ENCODE results near the gene FBLIM1.

Gene FBLIM1

GRCh38 chr1:15726508-15726907 is 32.1 kb upstream of the FBLIM1 start:
- no peak for DNase-seq
- Histone ChIP-seq H3K9me3 (ENCODE audit: control insufficient read depth, low read length) (no peaks in the 10 kb centered on the region), H3K27me3 (ENCODE audit: control insufficient read depth in 1 of 2, insufficient read depth in 1 of 2, low read length in 2 of 2) (no peaks in the 10 kb centered on the region), H2BK120ac (ENCODE audit: low read depth, low read length) (no peak overlapping the region), H3K18ac (ENCODE audit: low read depth in 1 of 2, low read length in 2 of 2) (no peak overlapping the region), H2AK5ac (ENCODE audit: low read length, severe bottlenecking) (no peak overlapping the region), H3K9ac (ENCODE audit: low read length) (no peak overlapping the region), H3K4me3 (ENCODE audit: insufficient read depth in 1 of 2, low read depth in 1 of 2, low read length in 2 of 2) (no peak overlapping the region), H3K4me2 (ENCODE audit: low read length, poor library complexity, severe bottlenecking) (no peak overlapping the region), H4K8ac (ENCODE audit: low read length) (no peak overlapping the region), H3K27ac (ENCODE audit: low read length, poor library complexity, severe bottlenecking) (no peak overlapping the region), H3K14ac (ENCODE audit: low read length in 2 of 2) (no peak overlapping the region), H3K4me1 (ENCODE audit: control insufficient read depth, insufficient read depth, low read depth, low read length) (peaks cover 3% of the 10 kb centered on the region), H2BK12ac (ENCODE audit: low read length in 2 of 2) (no peak overlapping the region), H3K4ac (ENCODE audit: low read depth in 1 of 2, low read length in 2 of 2) (no peak overlapping the region), H3K23ac (ENCODE audit: low read length in 2 of 2) (no peak overlapping the region), H3K79me1 (replicated peaks; ENCODE audit: low read length, poor library complexity, severe bottlenecking) (peaks cover 3% of the 10 kb centered on the region), H2BK5ac (ENCODE audit: low read depth, low read length, poor library complexity, severe bottlenecking) (no peak overlapping the region), H2AFZ (ENCODE audit: low read depth, low read length) (no peak overlapping the region), H4K91ac (ENCODE audit: low read length) (no peak overlapping the region), H3K36me3 (ENCODE audit: control insufficient read depth in 1 of 2, insufficient read depth in 2 of 2, low read depth in 1 of 2, low read length in 2 of 2) (peaks cover 84 to 87% of the 10 kb centered on the region in 2 experiments), H2BK15ac (ENCODE audit: low read depth, poor library complexity, severe bottlenecking) (no peak overlapping the region)
- 96% methylated on average over 9 of the region's 9 CpGs for WGBS

GRCh38 chr1:15727021-15727420 is 31.6 kb upstream of the FBLIM1 start:
- H2BK15ac ChIP-seq (ENCODE audit: low read depth, poor library complexity, severe bottlenecking): no peak overlapping the region
- no peak overlapping the region for H3K9ac ChIP-seq (ENCODE audit: low read length)
- H3K14ac ChIP-seq (ENCODE audit: low read length in 2 of 2): no peak overlapping the region
- no peak overlapping the region for H2AFZ ChIP-seq (ENCODE audit: low read depth, low read length)
- no peak overlapping the region for H2BK120ac ChIP-seq (ENCODE audit: low read depth, low read length)
- H3K23ac ChIP-seq (ENCODE audit: low read length in 2 of 2): no peak overlapping the region
- DNase-seq: no peak
- no peak overlapping the region for H2AK5ac ChIP-seq (ENCODE audit: low read length, severe bottlenecking)
- no peak overlapping the region for H3K18ac ChIP-seq (ENCODE audit: low read depth in 1 of 2, low read length in 2 of 2)
- H3K36me3 ChIP-seq (ENCODE audit: control insufficient read depth in 1 of 2, insufficient read depth in 2 of 2, low read depth in 1 of 2, low read length in 2 of 2): peaks cover 87 to 88% of the 10 kb centered on the region in 2 experiments
- peaks cover 3% of the 10 kb centered on the region for H3K4me1 ChIP-seq (ENCODE audit: control insufficient read depth, insufficient read depth, low read depth, low read length)
- no peaks in the 10 kb centered on the region for H3K27me3 ChIP-seq (ENCODE audit: control insufficient read depth in 1 of 2, insufficient read depth in 1 of 2, low read length in 2 of 2)
- no peak overlapping the region for H3K4ac ChIP-seq (ENCODE audit: low read depth in 1 of 2, low read length in 2 of 2)
- H2BK5ac ChIP-seq (ENCODE audit: low read depth, low read length, poor library complexity, severe bottlenecking): no peak overlapping the region
- H2BK12ac ChIP-seq (ENCODE audit: low read length in 2 of 2): no peak overlapping the region
- no peak overlapping the region for H4K8ac ChIP-seq (ENCODE audit: low read length)
- no peaks in the 10 kb centered on the region for H3K9me3 ChIP-seq (ENCODE audit: control insufficient read depth, low read length)
- whole genome bisulfite sequencing: 92% methylated on average over 21 of the region's 21 CpGs
- H3K27ac ChIP-seq (ENCODE audit: low read length, poor library complexity, severe bottlenecking): no peak overlapping the region
- no peak overlapping the region for H3K4me2 ChIP-seq (ENCODE audit: low read length, poor library complexity, severe bottlenecking)
- no peak overlapping the region for H4K91ac ChIP-seq (ENCODE audit: low read length)
- H3K4me3 ChIP-seq (ENCODE audit: insufficient read depth in 1 of 2, low read depth in 1 of 2, low read length in 2 of 2): no peak overlapping the region
- H3K79me1 ChIP-seq (replicated peaks; ENCODE audit: low read length, poor library complexity, severe bottlenecking): peaks cover 3% of the 10 kb centered on the region

DNA sequence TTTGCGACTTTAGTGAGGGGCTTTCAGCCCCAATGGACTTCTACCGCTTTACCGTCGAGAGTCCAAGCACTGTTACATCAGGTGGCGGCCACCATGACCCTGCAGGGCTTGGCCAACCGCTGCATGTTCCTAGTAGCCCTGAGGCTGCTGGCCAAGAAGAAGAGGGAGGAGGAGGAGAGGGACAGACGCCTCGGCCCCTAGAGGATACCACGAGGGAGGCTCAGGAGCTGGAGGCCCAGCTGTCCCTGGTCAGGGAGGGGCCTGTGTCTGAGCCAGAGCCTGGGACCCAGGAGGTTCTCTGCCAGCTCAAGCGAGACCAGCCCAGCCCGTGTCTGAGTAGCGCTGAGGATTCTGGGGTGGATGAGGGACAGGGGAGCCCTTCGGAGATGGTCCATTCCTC is 31.2 kb upstream of the FBLIM1 start:
- no peaks in the 10 kb centered on the region for H3K27me3 ChIP-seq (ENCODE audit: control insufficient read depth in 1 of 2, insufficient read depth in 1 of 2, low read length in 2 of 2)

GRCh38 chr1:15727866-15728534 is 30.6 kb upstream of the FBLIM1 start:
- no peak overlapping the region for H3K4ac ChIP-seq (ENCODE audit: low read depth in 1 of 2, low read length in 2 of 2)

More for the DNA sequence above, 31.2 kb upstream of the FBLIM1 start:
- H2BK120ac ChIP-seq (ENCODE audit: low read depth, low read length): no peak overlapping the region
- no peak overlapping the region for H3K14ac ChIP-seq (ENCODE audit: low read length in 2 of 2)
- H3K4ac ChIP-seq (ENCODE audit: low read depth in 1 of 2, low read length in 2 of 2): no peak overlapping the region
- peaks cover 89 to 91% of the 10 kb centered on the region in 2 experiments for H3K36me3 ChIP-seq (ENCODE audit: control insufficient read depth in 1 of 2, insufficient read depth in 2 of 2, low read depth in 1 of 2, low read length in 2 of 2)
- no peak overlapping the region for H3K4me3 ChIP-seq (ENCODE audit: insufficient read depth in 1 of 2, low read depth in 1 of 2, low read length in 2 of 2)
- H3K4me2 ChIP-seq (ENCODE audit: low read length, poor library complexity, severe bottlenecking): no peak overlapping the region
- no peak overlapping the region for H3K9ac ChIP-seq (ENCODE audit: low read length)
- no peak overlapping the region for H3K18ac ChIP-seq (ENCODE audit: low read depth in 1 of 2, low read length in 2 of 2)
- H4K8ac ChIP-seq (ENCODE audit: low read length): no peak overlapping the region
- 95% methylated on average over 13 of the region's 13 CpGs for WGBS
- no peak overlapping the region for H3K23ac ChIP-seq (ENCODE audit: low read length in 2 of 2)
- H2BK12ac ChIP-seq (ENCODE audit: low read length in 2 of 2): no peak overlapping the region
- no peak overlapping the region for H3K27ac ChIP-seq (ENCODE audit: low read length, poor library complexity, severe bottlenecking)
- peaks cover 5% of the 10 kb centered on the region for H3K4me1 ChIP-seq (ENCODE audit: control insufficient read depth, insufficient read depth, low read depth, low read length)
- H4K91ac ChIP-seq (ENCODE audit: low read length): no peak overlapping the region
- H3K9me3 ChIP-seq (ENCODE audit: control insufficient read depth, low read length): no peaks in the 10 kb centered on the region
- H2AFZ ChIP-seq (ENCODE audit: low read depth, low read length): no peak overlapping the region
- DNase-seq: no peak
- no peak overlapping the region for H2BK5ac ChIP-seq (ENCODE audit: low read depth, low read length, poor library complexity, severe bottlenecking)
- no peak overlapping the region for H2AK5ac ChIP-seq (ENCODE audit: low read length, severe bottlenecking)
- no peak overlapping the region for H2BK15ac ChIP-seq (ENCODE audit: low read depth, poor library complexity, severe bottlenecking)
- peaks cover 3% of the 10 kb centered on the region for H3K79me1 ChIP-seq (replicated peaks; ENCODE audit: low read length, poor library complexity, severe bottlenecking)

More at GRCh38 chr1:15727866-15728534, 30.6 kb upstream of the FBLIM1 start:
- no peak overlapping the region for H3K4me2 ChIP-seq (ENCODE audit: low read length, poor library complexity, severe bottlenecking)
- peaks cover 89 to 93% of the 10 kb centered on the region in 2 experiments for H3K36me3 ChIP-seq (ENCODE audit: control insufficient read depth in 1 of 2, insufficient read depth in 2 of 2, low read depth in 1 of 2, low read length in 2 of 2)
- H3K4me3 ChIP-seq (ENCODE audit: insufficient read depth in 1 of 2, low read depth in 1 of 2, low read length in 2 of 2): no peak overlapping the region
- H3K14ac ChIP-seq (ENCODE audit: low read length in 2 of 2): no peak overlapping the region
- no peak overlapping the region for H3K9ac ChIP-seq (ENCODE audit: low read length)
- no peak overlapping the region for H2BK120ac ChIP-seq (ENCODE audit: low read depth, low read length)
- H2BK5ac ChIP-seq (ENCODE audit: low read depth, low read length, poor library complexity, severe bottlenecking): no peak overlapping the region
- peaks cover 3% of the 10 kb centered on the region for H3K79me1 ChIP-seq (replicated peaks; ENCODE audit: low read length, poor library complexity, severe bottlenecking)
- H4K8ac ChIP-seq (ENCODE audit: low read length): no peak overlapping the region
- peaks cover 5% of the 10 kb centered on the region for H3K4me1 ChIP-seq (ENCODE audit: control insufficient read depth, insufficient read depth, low read depth, low read length)
- no peak overlapping the region for H3K27ac ChIP-seq (ENCODE audit: low read length, poor library complexity, severe bottlenecking)
- no peak overlapping the region for H2AFZ ChIP-seq (ENCODE audit: low read depth, low read length)
- H3K27me3 ChIP-seq (ENCODE audit: control insufficient read depth in 1 of 2, insufficient read depth in 1 of 2, low read length in 2 of 2): no peaks in the 10 kb centered on the region
- H3K9me3 ChIP-seq (ENCODE audit: control insufficient read depth, low read length): no peaks in the 10 kb centered on the region
- 95% methylated on average over 23 of the region's 23 CpGs for WGBS
- no peak for DNase-seq
- no peak overlapping the region for H4K91ac ChIP-seq (ENCODE audit: low read length)
- no peak overlapping the region for H2AK5ac ChIP-seq (ENCODE audit: low read length, severe bottlenecking)
- no peak overlapping the region for H3K18ac ChIP-seq (ENCODE audit: low read depth in 1 of 2, low read length in 2 of 2)
- no peak overlapping the region for H3K23ac ChIP-seq (ENCODE audit: low read length in 2 of 2)
- no peak overlapping the region for H2BK12ac ChIP-seq (ENCODE audit: low read length in 2 of 2)
- H2BK15ac ChIP-seq (ENCODE audit: low read depth, poor library complexity, severe bottlenecking): no peak overlapping the region
